PFSK-1 (cell line): Measurements from ENCODE around the gene IL10RB.

Experiments used
- POLR2AphosphoS5 ChIP-seq: IDR thresholded peaks from 2 replicates; pipeline ENCODE4 v1.6.1; 2012; ENCODE audit warnings: low read depth, mild to moderate bottlenecking, control low read depth, low read length, moderate library complexity
- SIN3A ChIP-seq: IDR thresholded peaks from 2 replicates; pipeline ENCODE4 v1.6.1; 2012; ENCODE audit warnings: mild to moderate bottlenecking, low read length, moderate library complexity, borderline replicate concordance; ENCODE audit not compliant: insufficient read depth
- TAF1 ChIP-seq: IDR thresholded peaks from 2 replicates; pipeline ENCODE4 v1.6.1; 2012; ENCODE audit warnings: low read length, control low read depth, borderline replicate concordance; ENCODE audit not compliant: insufficient read depth

DNA sequence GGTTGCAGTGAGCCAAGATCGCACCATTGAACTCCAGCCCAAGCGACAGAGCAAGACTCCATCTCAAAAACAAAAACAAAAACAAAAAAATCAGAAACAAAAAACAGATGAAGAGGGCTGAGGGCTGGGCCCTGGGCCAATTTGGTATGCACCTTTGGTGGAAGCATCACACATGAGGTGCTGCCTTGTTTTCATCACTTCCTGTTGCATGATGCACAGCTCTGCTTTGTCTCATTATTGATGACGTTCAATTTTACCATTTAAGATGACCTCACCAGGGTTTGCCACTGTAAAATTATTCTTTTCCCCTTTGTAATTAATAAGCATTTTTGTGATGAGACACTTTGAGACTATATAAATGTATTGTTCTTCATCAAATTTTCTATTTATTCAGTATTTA lies 46.2 kb upstream of the IL10RB start:
- TF ChIP-seq TAF1 (no peak), POLR2AphosphoS5 (no peak), SIN3A (no peak)
